Glomerular visceral epithelial cell (primary cell): Measurements from ENCODE around the gene CYB561A3.
"Not testable (repeated sequence)": the region's sequence is repeated elsewhere in the genome, so short reads cannot be mapped to it uniquely, and the experiment has no call there.

ENCODE experiments used
- DNase-seq: peaks from one replicate; pipeline ENCODE4 v3.0.0-alpha.2; 2016; ENCODE audit errors: extremely low spot score

Gene CYB561A3

GRCh38 chr11:61361741-61362541 is at the start of gene CYB561A3, which contains the start of gene TMEM138:
Gene CYB561A3, minus strand, starts transcription at chr11:61361882. Its CDS starts 5,169 bp downstream, at chr11:61356713.
Gene TMEM138, plus strand, starts transcription at chr11:61362374. Its CDS starts 2,017 bp downstream, at chr11:61364391.
- DNase-seq: peak; percentile 94

- no peak for DNase-seq
Measured at GRCh38 chr11:61406991-61407728, 45.5 kb upstream of the CYB561A3 start.

- no peak for DNase-seq
Measured at GRCh38 chr11:61406067-61406466, 44.4 kb upstream of the CYB561A3 start.

GRCh38 chr11:61404641-61405040 is 43.0 kb upstream of the CYB561A3 start:
- DNase-seq: no peak

- no peak for DNase-seq
Measured at GRCh38 chr11:61404103-61404502, 42.4 kb upstream of the CYB561A3 start.

DNA sequence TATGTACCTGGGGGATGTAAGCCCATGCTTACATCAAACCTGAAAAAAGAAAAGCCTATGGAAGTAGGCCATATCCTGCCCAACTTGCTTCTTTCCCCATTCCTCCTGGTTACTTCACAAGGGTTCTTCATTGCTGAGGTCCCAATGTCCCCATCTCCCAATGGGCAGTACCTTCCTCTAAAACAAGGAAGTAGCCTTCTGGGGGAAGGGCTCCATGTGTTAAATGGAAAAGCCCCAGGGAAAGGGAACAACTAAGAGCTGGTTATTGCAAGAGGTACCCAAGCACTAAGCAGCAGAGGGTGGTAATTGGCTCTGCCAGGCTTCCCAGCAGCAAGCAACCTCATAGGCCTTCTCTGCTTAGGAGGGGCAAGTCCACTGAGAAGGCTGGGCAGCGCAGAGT is 42.0 kb upstream of the CYB561A3 start:
- no peak for DNase-seq

DNA sequence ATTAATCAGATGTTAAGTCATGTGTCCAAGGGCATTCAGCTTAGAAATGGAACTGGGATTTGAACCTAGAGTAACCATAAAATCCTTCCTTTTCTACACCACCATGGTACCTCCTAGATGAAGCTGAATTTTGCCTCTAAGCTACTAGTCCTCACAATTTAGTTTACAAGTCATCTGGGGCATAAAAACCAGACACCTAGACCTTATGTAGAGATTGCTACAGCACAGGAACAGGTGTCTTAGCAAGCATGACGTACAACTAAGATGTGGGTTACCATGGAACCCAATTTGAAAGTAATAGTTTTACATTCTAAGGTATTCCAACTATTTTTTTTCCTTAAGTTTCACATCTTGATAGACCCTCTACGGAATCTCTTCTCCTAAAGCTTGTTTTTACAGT is 39.9 kb upstream of the CYB561A3 start:
- no peak for DNase-seq

DNA sequence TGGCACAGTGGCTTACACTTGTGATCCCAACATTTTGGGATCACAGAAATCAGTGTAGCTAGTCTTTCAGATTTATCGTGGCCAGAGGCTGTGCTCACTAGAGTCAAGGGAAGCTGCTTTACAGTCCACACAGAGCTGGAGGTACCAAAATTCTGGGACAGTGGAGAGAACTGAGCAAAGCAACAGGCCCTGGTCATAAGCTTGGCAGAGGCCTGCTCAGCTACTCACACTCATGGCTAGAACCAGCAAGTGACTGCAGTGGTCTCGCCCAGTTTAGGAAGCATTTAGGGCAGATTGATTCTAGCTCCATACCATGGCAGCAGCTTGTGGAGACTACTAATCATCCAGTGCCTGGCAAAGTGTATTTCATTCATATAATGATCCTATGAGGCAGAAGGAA is 39.5 kb upstream of the CYB561A3 start:
- no peak for DNase-seq

DNA sequence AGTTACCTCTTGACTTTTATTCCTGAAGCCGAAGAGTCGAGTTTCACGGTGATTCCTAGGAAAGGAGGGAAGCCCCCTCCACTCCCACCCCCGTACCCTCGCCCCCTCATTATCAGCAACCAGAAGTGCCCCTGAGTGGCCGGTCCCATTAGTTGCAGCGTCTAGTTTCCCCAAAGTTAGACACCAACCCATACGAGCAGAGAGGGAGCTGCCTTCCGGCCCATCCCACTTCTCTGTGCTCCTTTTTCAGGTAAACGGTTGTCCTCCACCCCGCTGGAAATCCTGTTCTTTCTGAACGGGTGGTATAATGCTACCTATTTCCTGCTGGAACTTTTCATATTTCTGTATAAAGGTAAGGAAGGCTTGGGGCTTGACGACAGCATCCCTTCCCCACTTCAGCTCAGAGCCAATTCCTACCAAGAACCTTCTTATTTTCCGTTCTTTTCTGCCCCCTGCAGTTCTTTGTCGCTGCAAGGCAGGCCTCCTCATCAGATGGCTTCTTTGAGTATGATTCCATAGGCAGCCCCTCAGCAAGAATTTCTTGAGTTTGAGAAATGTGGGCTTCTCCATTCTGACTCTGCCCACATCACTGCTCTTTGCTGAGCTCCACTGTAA is 31.4 kb upstream of the CYB561A3 start:
- peak; percentile 20 for DNase-seq

GRCh38 chr11:61390161-61390560 is 28.5 kb upstream of the CYB561A3 start:
- DNase-seq: no peak

DNA sequence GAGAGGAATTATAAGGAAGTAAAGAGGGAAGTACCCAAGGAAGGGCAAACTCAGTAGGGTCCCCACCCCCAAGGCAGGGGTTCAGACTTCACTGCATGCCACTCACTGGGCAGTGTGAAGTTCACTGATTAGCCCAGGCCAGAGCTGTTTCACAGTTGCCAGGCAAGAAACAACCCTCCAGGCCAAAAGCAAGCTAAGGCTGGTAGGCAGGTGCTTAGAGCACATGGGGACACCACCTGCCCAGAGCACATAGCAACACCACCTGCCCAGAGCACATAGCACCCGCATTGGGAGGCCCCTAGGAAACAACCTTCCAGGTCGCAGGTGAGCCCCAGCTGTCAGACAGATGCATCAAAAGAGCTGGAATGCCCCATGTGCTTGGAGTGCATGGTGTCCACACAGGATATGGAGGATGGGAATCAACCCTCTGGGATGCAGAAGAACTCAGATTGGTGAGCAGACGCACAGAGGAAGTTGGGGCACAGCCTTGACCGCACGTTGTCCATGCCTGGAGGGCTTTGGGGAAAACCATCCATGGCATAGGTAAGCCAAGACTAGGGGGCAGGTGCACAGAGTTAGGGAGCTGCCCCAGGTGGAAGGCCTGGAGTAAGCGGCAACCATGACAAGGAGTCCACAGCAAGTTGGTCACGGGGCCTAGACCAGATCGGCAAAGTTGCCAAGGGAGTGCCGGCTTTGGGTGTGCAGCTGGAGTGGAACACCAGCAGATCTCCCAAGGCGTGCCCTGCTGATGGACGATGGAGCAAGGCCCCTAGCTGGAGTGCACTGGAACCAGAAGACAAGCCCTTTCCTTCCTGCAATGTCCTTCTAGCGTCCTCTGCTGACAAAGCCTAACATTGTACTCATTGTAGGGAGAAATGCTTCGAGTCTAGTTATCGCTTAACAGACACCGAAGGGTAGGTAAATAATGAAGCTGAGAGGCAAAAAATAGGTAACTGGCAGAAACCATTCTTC is 22.9 kb upstream of the CYB561A3 start:
- DNase-seq: no peak

DNA sequence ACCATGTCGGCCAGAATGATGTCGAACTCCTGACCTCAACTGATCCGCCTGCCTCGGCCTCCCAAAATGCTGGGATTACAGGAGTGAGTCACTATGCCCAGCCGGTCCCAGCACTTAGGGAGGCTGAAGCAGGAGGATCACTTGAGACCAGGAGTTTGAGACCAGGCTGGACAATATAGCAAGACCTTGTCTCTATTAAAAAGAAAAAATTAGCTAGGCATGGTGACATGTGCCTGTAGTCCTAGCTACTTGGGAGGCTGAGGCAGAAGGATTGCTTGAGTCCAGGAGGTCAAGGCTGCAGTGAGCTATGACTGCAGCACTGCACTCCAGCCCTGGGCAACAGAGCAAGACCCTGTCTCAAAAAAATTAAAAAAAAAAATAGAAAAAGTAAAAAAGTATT is 22.2 kb upstream of the CYB561A3 start:
- DNase-seq: not testable (repeated sequence)

DNA sequence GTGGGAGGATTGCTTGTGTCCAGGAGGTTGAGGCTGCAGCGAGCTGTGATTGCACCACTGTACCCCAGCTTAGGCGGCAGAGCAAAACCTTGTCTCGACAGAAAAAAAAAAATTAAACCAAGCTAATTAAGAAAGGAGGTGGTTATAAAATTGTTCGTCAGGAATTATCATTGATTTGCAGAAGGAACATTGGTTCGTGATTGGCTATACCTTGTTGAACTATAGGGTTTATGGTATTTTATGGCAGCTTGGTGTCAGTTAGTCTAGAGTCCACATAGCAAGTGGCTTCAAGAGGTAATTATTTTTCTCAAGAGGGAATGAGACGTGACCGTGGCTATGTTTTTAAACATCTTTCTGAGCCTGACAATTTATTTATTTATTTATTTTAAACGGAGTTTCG is 19.2 kb upstream of the CYB561A3 start:
- DNase-seq: no peak

- peak; percentile 39 for DNase-seq
Measured at GRCh38 chr11:61378713-61379313, 17.1 kb upstream of the CYB561A3 start.

GRCh38 chr11:61377461-61378160 is 15.9 kb upstream of the CYB561A3 start:
- no peak for DNase-seq

- DNase-seq: no peak
Measured at GRCh38 chr11:61375761-61376108, 14.1 kb upstream of the CYB561A3 start.

DNA sequence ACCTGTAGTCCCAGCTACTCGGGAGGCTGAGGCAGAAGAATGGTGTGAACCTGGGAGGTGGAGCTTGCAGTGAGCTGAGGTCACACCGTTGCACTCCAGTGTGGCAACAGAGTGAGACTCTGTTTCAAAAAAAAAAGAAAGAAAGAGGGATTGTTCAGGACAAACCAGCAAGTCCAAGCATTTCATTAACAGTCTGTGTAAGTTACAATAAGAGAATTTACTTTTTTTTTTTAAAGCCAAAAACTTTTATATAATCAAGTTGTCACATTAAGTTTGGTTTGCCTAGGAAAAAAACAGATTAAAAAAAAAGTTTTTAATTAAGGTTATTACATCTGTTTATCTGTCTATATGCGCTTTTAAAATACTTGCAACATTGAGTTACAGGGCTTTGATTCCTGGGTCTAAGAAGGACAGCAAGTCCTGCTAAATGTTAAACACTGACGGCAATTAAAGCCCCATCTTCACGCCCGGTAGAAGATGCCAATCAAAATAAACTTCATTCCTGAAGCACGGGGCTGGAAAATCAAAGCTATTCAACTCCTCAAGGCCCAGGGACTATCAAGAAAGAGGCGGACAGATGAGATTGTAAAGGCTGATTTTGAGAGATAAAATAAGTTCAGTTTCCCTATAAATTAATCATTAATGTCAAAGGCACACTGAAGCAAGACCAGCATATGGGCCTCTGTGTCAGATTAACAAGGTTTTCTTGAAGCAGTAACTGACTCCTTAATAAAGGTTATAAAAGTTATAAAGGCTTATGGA is 11.2 kb upstream of the CYB561A3 start:
- no peak for DNase-seq

- peak; percentile 48 for DNase-seq
Measured at GRCh38 chr11:61370349-61371005, 8.8 kb upstream of the CYB561A3 start.
